Activated naive CD8-positive, alpha-beta T cell treated with anti-CD3 and anti-CD28 coated beads, Interleukin-2, amount 10 ng/mL, durations not matched to agents 7 days and 5 days (primary cell): ENCODE data around the gene DGCR6. TPM values are rescaled to one million over a fixed set of nuclear protein-coding genes. Genes with fewer than 3 reads are reported as not detected.
A peak's percentile ranks its signal among the peaks of the same experiment; 100 is the strongest.
"Not testable (repeated sequence)": the region's sequence is repeated elsewhere in the genome, so short reads cannot be mapped to it uniquely, and the experiment has no call there.

Source experiments
- ATAC-seq: fragments of 150-1000 bp; cut with Tn5 transposase; one replicate; pipeline ENCODE4 v1.10.0; 2021; ENCODE audit warnings: low read depth, moderate library complexity
- POLR2A ChIA-PET: fragments of 350-600 bp; sonication (Branson Sonifier 250); formaldehyde crosslinking; loops from one replicate; lab custom pipeline; 2021; ENCODE audit warnings: antibody characterized with exemption; lab: Charles Lee
- DNase-seq: peaks from one replicate; pipeline ENCODE4 v3.0.0; 2021
- H3K27ac Mint-ChIP-seq: one replicate; pipeline ENCODE4 v1.8.0; 2022; ENCODE audit warnings: mild to moderate bottlenecking, mixed read lengths
- H3K27me3 Mint-ChIP-seq: one replicate; pipeline ENCODE4 v1.8.0; 2022; ENCODE audit warnings: mild to moderate bottlenecking, moderate library complexity, mixed read lengths
- H3K36me3 Mint-ChIP-seq: one replicate; pipeline ENCODE4 v1.8.0; 2021; ENCODE audit warnings: mild to moderate bottlenecking, mixed read lengths
- H3K4me1 Mint-ChIP-seq: one replicate; pipeline ENCODE4 v1.8.0; 2021; ENCODE audit warnings: mixed read lengths
- H3K4me3 Mint-ChIP-seq: one replicate; pipeline ENCODE4 v1.8.0; 2022; ENCODE audit warnings: mild to moderate bottlenecking, moderate library complexity, mixed read lengths
- H3K9me3 Mint-ChIP-seq: one replicate; pipeline ENCODE4 v1.8.0; 2021; ENCODE audit warnings: mixed read lengths
- total RNA-seq, 2 experiments: library from RNA; stranded (reverse); gene quantifications; one replicate each; pipeline ENCODE4 v1.2.3, GENCODE V29; 2021

DGCR6 gene
- total RNA-seq, result 1 to 10 TPM; 2.8 to 2.9 TPM

DNA sequence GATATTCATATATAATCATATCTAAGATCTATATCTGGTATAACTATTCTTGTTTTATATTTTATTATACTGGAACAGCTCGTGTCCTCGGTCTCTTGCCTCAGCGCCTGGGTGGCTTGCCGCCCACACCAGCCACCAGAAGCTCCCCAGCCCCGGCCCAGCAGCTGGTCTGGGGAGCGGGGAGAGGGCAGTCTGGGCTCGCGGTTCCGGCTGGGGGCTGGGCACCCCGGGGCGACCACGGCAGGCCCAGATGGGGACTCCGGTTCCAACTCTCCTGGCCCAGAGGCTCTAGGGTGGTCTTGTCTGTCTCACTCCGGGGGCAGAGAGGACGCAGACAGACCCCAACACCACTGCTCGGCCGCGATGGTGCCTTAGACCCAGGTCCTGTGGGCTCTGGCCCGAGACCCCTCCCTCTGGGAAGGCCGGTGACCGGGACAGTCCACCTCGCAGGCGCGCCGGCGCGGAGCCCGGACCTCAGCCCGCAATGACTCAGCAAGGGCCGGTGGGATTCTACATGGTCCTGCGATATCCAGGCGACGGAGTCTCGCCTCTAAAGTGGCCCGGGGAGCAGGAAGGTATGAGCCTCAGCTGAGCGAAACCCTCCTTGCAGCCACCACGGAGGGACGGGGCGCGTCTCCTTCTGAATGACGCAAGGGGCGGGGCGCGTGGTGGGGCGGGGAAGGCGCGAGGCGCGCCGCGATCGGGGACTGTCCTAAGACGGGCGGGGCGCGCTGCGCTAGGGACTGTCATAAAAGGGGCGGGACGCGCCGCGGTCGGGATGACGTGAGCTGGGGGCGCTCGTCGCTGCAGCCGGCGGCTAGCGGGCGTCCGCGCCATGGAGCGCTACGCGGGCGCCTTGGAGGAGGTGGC, at the start of gene DGCR6:
TSS of gene DGCR6 (plus strand) at position 781 of the 870 bp plus-strand sequence. CDS start at position 836, 55 bp downstream.
- Mint-ChIP-seq H3K27ac (no peak within 1 kb of the TSS), H3K27me3 (no peaks in the 10 kb centered on the region), H3K36me3 (no peaks in the 10 kb centered on the region), H3K4me1 (no peaks in the 10 kb centered on the region), H3K9me3 (no peaks in the 10 kb centered on the region), H3K4me3 (no peak within 1 kb of the TSS)
- POLR2A ChIA-PET, result no interaction called here
- no peak for DNase-seq
- ATAC-seq, result peak; percentile 97

GRCh38 chr22:18859314-18859713, 46.8 kb upstream of the DGCR6 start:
- H3K27me3 Mint-ChIP-seq, H3K9me3 Mint-ChIP-seq, DNase-seq, H3K4me3 Mint-ChIP-seq, ATAC-seq, H3K4me1 Mint-ChIP-seq, H3K27ac Mint-ChIP-seq, POLR2A ChIA-PET, H3K36me3 Mint-ChIP-seq: not testable (repeated sequence)

GRCh38 chr22:18881260-18881659, 24.9 kb upstream of the DGCR6 start:
- DNase-seq, result peak; percentile 61
- H3K36me3 Mint-ChIP-seq, H3K27ac Mint-ChIP-seq, ATAC-seq, POLR2A ChIA-PET, H3K27me3 Mint-ChIP-seq, H3K9me3 Mint-ChIP-seq, H3K4me3 Mint-ChIP-seq, H3K4me1 Mint-ChIP-seq: not testable (repeated sequence)

GRCh38 chr22:18884465-18884864, 21.7 kb upstream of the DGCR6 start:
- H3K27ac Mint-ChIP-seq, H3K27me3 Mint-ChIP-seq, H3K36me3 Mint-ChIP-seq, H3K4me1 Mint-ChIP-seq, H3K4me3 Mint-ChIP-seq, DNase-seq, ATAC-seq, POLR2A ChIA-PET, H3K9me3 Mint-ChIP-seq: not testable (repeated sequence)

- ATAC-seq (no peak), DNase-seq (no peak)
- Mint-ChIP-seq H3K36me3 (no peaks in the 10 kb centered on the region), H3K9me3 (peaks cover 1% of the 10 kb centered on the region), H3K27me3 (no peaks in the 10 kb centered on the region), H3K4me1 (no peaks in the 10 kb centered on the region), H3K4me3 (no peak overlapping the region), H3K27ac (no peak overlapping the region)
- POLR2A ChIA-PET, result no interaction called here
Measured at GRCh38 chr22:18888115-18888514, 18.0 kb upstream of the DGCR6 start.

DNA sequence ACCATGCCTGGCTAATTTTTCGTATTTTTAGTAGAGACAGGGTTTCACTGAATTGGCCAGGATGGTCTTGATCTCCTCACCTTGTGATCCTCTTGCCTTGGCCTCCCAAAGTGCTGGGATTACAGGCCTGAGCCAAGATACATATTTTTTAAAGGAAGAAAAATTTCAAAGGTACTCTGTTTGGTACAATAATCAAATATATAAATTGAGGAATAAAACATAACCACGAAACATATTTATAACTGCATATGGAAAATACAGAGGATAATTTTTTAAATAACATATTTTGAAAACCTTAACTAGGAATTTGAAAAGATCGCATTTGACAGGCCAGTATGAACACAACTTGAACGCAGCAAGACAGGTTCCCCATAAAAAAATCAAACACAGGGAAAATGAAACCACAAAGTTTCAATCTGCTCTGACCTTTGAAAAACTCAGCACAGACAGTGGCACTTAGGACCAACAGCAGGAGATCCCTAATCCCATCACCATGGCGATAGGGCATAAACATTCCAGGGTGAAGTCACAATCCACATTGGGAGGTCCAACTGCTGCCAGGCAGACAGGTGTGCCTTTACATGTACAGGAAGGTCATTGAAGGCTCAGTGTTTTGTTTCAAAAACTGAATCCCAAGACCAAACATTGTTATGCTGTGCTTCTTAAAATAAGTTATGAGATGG, 15.5 kb upstream of the DGCR6 start:
- H3K27ac Mint-ChIP-seq, H3K4me1 Mint-ChIP-seq, DNase-seq, H3K9me3 Mint-ChIP-seq, POLR2A ChIA-PET, H3K27me3 Mint-ChIP-seq, H3K36me3 Mint-ChIP-seq, H3K4me3 Mint-ChIP-seq, ATAC-seq: not testable (repeated sequence)

DNA sequence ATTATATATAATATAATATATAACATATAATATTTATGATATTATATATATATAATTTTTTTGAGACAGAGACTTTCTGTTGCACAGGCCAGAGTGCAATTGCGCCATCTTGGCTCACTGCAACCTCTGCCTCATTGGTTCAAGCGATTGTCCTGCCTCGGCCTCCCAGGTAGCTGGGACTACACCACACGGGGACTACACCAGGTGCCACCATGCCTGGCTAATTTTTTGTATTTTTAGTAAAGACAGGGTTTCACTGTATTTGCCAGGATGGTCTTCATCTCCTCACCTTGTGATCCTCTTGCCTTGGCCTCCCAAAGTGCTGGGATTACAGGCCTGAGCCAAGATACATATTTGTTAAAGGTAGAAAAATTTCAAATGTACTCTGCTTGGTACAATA, 12.3 kb upstream of the DGCR6 start:
- H3K4me3 Mint-ChIP-seq, H3K9me3 Mint-ChIP-seq, H3K27me3 Mint-ChIP-seq, H3K27ac Mint-ChIP-seq, POLR2A ChIA-PET, H3K36me3 Mint-ChIP-seq, H3K4me1 Mint-ChIP-seq, ATAC-seq, DNase-seq: not testable (repeated sequence)

DNA sequence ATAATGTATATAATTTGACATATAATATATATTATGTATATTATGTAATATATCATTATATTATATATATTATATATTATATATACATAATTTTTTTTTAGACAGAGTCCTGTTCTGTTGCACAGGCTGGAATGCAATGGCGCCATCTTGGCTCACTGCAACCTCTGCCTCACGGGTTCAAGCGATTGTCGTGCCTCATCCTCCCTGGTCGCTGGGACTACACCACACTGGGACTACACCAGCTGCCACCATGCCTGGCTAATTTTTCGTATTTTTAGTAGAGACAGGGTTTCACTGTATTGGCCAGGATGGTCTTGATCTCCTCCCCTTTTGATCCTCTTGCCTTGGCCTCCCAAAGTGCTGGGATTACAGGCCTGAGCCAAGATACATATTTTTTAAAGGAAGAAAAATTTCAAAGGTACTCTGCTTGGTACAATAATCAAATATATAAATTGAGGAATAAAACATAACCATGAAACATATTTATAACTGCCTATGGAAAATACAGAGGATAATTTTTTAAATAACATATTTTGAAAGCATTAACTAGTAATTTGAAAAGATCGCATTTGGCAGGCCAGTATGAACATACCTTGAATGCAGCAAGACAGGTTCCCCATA, 10.0 kb upstream of the DGCR6 start:
- H3K9me3 Mint-ChIP-seq, H3K27me3 Mint-ChIP-seq, H3K4me1 Mint-ChIP-seq, H3K27ac Mint-ChIP-seq, ATAC-seq, POLR2A ChIA-PET, H3K4me3 Mint-ChIP-seq, H3K36me3 Mint-ChIP-seq, DNase-seq: not testable (repeated sequence)

GRCh38 chr22:18906410-18906745, 258 bp downstream of the DGCR6 start:
- peak; percentile 31 for ATAC-seq

GRCh38 chr22:18906896-18907295, 776 bp downstream of the DGCR6 start:
- Mint-ChIP-seq H3K36me3 (no peaks in the 10 kb centered on the region), H3K4me3 (no peak overlapping the region), H3K9me3 (no peaks in the 10 kb centered on the region), H3K27ac (no peak overlapping the region), H3K27me3 (no peaks in the 10 kb centered on the region), H3K4me1 (no peaks in the 10 kb centered on the region)
- ATAC-seq, result no peak
- POLR2A ChIA-PET, result no interaction called here
- no peak for DNase-seq

More at GRCh38 chr22:18906410-18906745, 258 bp downstream of the DGCR6 start:
- H3K4me3 Mint-ChIP-seq, H3K36me3 Mint-ChIP-seq, H3K27me3 Mint-ChIP-seq, POLR2A ChIA-PET, H3K9me3 Mint-ChIP-seq, DNase-seq, H3K4me1 Mint-ChIP-seq, H3K27ac Mint-ChIP-seq: not testable (repeated sequence)

DNA sequence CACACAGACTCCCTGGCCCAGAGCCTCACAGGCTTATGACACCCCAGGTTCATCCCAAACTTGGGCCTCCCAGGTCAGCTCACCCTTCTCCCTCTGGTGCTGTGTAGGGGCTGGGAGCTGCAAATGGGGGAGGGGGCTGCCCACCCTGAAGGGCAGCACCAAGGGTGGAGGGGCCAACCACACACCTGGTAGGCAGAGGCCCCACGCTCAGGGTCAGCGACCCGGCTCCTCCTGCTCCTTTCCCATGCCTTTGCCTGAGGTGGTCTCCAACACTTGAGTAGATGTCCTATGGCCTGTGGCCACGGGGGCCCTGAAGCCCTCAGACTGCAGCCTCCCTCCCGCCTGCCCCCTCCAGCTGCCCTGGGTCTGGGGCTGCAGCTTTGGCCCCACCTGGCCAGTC, 3.4 kb downstream of the DGCR6 start:
- Mint-ChIP-seq H3K4me1 (no peaks in the 10 kb centered on the region), H3K4me3 (no peak overlapping the region), H3K27me3 (no peaks in the 10 kb centered on the region), H3K9me3 (no peaks in the 10 kb centered on the region), H3K27ac (no peak overlapping the region), H3K36me3 (no peaks in the 10 kb centered on the region)
- POLR2A ChIA-PET, result no interaction called here
- DNase-seq (no peak), ATAC-seq (no peak)

GRCh38 chr22:18911535-18911934, 5.4 kb downstream of the DGCR6 start:
- ATAC-seq, H3K36me3 Mint-ChIP-seq, H3K4me1 Mint-ChIP-seq, H3K27me3 Mint-ChIP-seq, H3K4me3 Mint-ChIP-seq, DNase-seq, H3K9me3 Mint-ChIP-seq, POLR2A ChIA-PET, H3K27ac Mint-ChIP-seq: not testable (repeated sequence)

- not testable (repeated sequence) for ATAC-seq
Measured at GRCh38 chr22:18912264-18912946, 6.3 kb downstream of the DGCR6 start.

More at GRCh38 chr22:18912264-18912946, 6.3 kb downstream of the DGCR6 start:
- H3K4me1 Mint-ChIP-seq, POLR2A ChIA-PET, H3K4me3 Mint-ChIP-seq, H3K27ac Mint-ChIP-seq, DNase-seq, H3K27me3 Mint-ChIP-seq, H3K9me3 Mint-ChIP-seq, H3K36me3 Mint-ChIP-seq: not testable (repeated sequence)
